Measurements from ENCODE around the gene OVCH1. TPM values are rescaled to one million over a fixed set of nuclear protein-coding genes. Genes with fewer than 3 reads are reported as not detected.

The OVCH1 gene
- total RNA-seq, 2 donors from 2014 or later: 0.13 to 0.73 TPM

DNA sequence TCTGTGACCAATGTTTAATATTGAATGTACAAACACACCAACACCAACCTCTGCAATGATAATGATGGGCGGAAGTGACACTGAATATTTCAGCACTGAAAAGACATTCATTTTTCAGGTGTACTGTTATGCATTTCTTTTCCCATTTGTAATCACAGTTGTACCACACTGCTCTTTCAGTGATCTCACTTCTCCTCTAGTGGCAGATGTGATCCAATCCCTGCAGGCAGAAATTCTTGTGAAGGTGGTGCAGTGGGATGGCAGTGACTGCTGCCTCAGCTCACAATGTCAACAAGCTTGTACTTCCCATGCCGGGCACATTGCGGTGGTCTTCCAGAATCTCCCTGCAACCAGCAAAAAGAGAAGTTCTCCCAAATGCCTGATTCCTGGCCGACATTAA, 93.5 kb downstream of the OVCH1 start:
- WGBS, 2 experiments (ENCODE audit: insufficient coverage in 1 of 2, insufficient read length in 1 of 2): 79 to 82% methylated on average over 2 to 4 of the region's 4 CpGs
- no peak for DNase-seq

DNA sequence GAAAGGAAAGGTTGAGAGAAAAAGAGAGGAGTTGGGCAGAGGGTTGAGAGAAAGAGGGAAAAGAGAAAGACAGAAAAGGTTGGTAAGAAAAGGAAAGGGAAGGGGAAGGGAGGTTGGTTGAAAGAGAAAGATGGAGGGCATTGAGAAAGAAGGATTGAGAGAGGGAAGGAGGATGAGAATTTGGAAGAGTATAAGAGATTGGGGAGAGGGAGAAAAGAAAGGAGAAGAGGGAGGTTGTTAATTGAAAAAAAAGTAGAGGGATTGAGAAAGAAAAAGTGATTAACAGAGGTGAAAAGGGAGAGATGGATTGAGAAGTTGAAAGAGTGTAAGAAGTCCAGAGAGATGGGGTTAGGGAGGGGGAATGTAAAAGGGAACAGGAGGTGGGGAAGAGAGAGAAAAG, 95.0 kb downstream of the OVCH1 start:
- H3K9me3 ChIP-seq (ENCODE audit: control insufficient read depth, low read length): no peaks in the 10 kb centered on the region
- no peaks in the 10 kb centered on the region for H3K27me3 ChIP-seq (ENCODE audit: control insufficient read depth, insufficient read depth, low read length, poor library complexity, severe bottlenecking)
- Mint-ChIP-seq H3K4me3 (no peak overlapping the region), H3K27ac (no peak overlapping the region), H3K36me3 (ENCODE audit: low read depth) (no peaks in the 10 kb centered on the region), H3K9me3 (peaks cover 9% of the 10 kb centered on the region), H3K4me1 (no peaks in the 10 kb centered on the region), H3K27me3 (ENCODE audit: insufficient read depth) (no peaks in the 10 kb centered on the region)
- H3K36me3 ChIP-seq (ENCODE audit: control insufficient read depth, insufficient read depth, low read length): no peaks in the 10 kb centered on the region
- DNase-seq: no peak
- TF ChIP-seq CTCF (conservative IDR thresholded peaks at IDR 0.05): no peak
- no peak overlapping the region for H3K27ac ChIP-seq (ENCODE audit: low read depth, low read length)
- H3K9ac ChIP-seq (ENCODE audit: extremely low read depth, low read length, poor library complexity, severe bottlenecking): no peak overlapping the region
- H3K4me3 ChIP-seq (ENCODE audit: low read length): no peak overlapping the region
- H3K4me1 ChIP-seq (ENCODE audit: control insufficient read depth, insufficient read depth, low read length): no peaks in the 10 kb centered on the region

More for the DNA sequence above, 93.5 kb downstream of the OVCH1 start:
- no peaks in the 10 kb centered on the region for H3K36me3 Mint-ChIP-seq (ENCODE audit: low read depth)
- no peak overlapping the region for H3K4me3 Mint-ChIP-seq
- peaks cover 13% of the 10 kb centered on the region for H3K9me3 Mint-ChIP-seq
- Histone ChIP-seq H3K4me3 (ENCODE audit: low read length) (no peak overlapping the region), H3K9me3 (ENCODE audit: control insufficient read depth, low read length) (no peaks in the 10 kb centered on the region), H3K9ac (ENCODE audit: extremely low read depth, low read length, poor library complexity, severe bottlenecking) (no peak overlapping the region), H3K27me3 (ENCODE audit: control insufficient read depth, insufficient read depth, low read length, poor library complexity, severe bottlenecking) (no peaks in the 10 kb centered on the region), H3K27ac (ENCODE audit: low read depth, low read length) (no peak overlapping the region), H3K36me3 (ENCODE audit: control insufficient read depth, insufficient read depth, low read length) (no peaks in the 10 kb centered on the region), H3K4me1 (ENCODE audit: control insufficient read depth, insufficient read depth, low read length) (no peaks in the 10 kb centered on the region)
- H3K27me3 Mint-ChIP-seq (ENCODE audit: insufficient read depth): no peaks in the 10 kb centered on the region
- peak; percentile 22 for TF ChIP-seq CTCF (conservative IDR thresholded peaks at IDR 0.05)
- H3K4me1 Mint-ChIP-seq: no peaks in the 10 kb centered on the region
- no peak overlapping the region for H3K27ac Mint-ChIP-seq

DNA sequence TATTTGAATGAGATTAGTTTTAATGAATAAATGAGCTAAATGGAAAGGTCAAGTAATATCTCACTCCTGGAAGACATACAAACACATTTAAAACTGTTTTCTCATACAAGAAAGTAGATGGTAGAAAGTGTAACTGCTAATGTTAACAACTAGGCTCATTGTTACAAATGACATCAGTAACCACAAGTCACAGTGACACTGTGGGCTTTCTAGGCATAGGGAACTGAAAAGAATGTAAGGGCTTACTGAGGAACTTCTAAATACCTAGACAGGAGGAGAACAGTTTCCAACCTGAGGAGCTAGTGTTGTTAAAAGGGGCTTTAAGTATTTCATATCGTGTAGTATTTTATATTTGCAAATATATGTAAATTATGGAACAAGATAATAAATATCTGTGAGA, 99.0 kb downstream of the OVCH1 start:
- Histone ChIP-seq H3K9me3 (ENCODE audit: control insufficient read depth, low read length) (no peaks in the 10 kb centered on the region), H3K4me1 (ENCODE audit: control insufficient read depth, insufficient read depth, low read length) (no peaks in the 10 kb centered on the region), H3K36me3 (ENCODE audit: control insufficient read depth, insufficient read depth, low read length) (no peaks in the 10 kb centered on the region), H3K4me3 (ENCODE audit: low read length) (no peak overlapping the region), H3K27me3 (ENCODE audit: control insufficient read depth, insufficient read depth, low read length, poor library complexity, severe bottlenecking) (no peaks in the 10 kb centered on the region), H3K27ac (ENCODE audit: low read depth, low read length) (no peak overlapping the region), H3K9ac (ENCODE audit: extremely low read depth, low read length, poor library complexity, severe bottlenecking) (no peak overlapping the region)
- no peaks in the 10 kb centered on the region for H3K36me3 Mint-ChIP-seq (ENCODE audit: low read depth)
- H3K4me3 Mint-ChIP-seq: no peak overlapping the region
- DNase-seq: no peak
- H3K4me1 Mint-ChIP-seq: no peaks in the 10 kb centered on the region
- no peaks in the 10 kb centered on the region for H3K9me3 Mint-ChIP-seq
- 100% methylated on average over 1 of the region's 1 CpG; no CpG with 5 or more reads in 1 of the 2 experiments for WGBS, 2 experiments (ENCODE audit: insufficient coverage in 1 of 2, insufficient read length in 1 of 2)
- H3K27ac Mint-ChIP-seq: no peak overlapping the region
- no peaks in the 10 kb centered on the region for H3K27me3 Mint-ChIP-seq (ENCODE audit: insufficient read depth)
- no peak for TF ChIP-seq CTCF (conservative IDR thresholded peaks at IDR 0.05)

Data from endodermal cell (in vitro differentiated cells).